CD14-positive monocyte (primary cell): ENCODE data around the gene HAGH. TPM values are rescaled to one million over a fixed set of nuclear protein-coding genes. Genes with fewer than 3 reads are reported as not detected.

Experiments used
- DNase-seq, 3 donors: peaks; one replicate each; pipeline ENCODE4 v3.0.0-alpha.2; 2011 to 2022
- H2AFZ ChIP-seq: 2 replicates; pipeline ENCODE4 v1.6.0; 2012; ENCODE audit warnings: mild to moderate bottlenecking, low read depth, low read length, inconsistent platforms; ENCODE audit not compliant: insufficient read depth, poor library complexity, severe bottlenecking
- H3K27ac ChIP-seq, 2 donors: 1 replicate in 1 of 2; 2 replicates in 1 of 2; pipeline ENCODE4 v1.5.1; 2012 to 2013; ENCODE audit warnings: low read length in 2 of 2, control low read depth in 1 of 2, inconsistent platforms in 1 of 2, low read depth in 1 of 2, mild to moderate bottlenecking in 1 of 2
- H3K27me3 ChIP-seq, 2 donors: one replicate each; pipeline versions ENCODE4 v1.6.0 to v1.6.1; 2011 to 2013; ENCODE audit warnings: low read length in 2 of 2; ENCODE audit not compliant: control insufficient read depth in 2 of 2, insufficient read depth in 2 of 2
- H3K36me3 ChIP-seq, 2 donors: replicated peaks in 1 of 2; 1 replicate in 1 of 2; 2 replicates in 1 of 2; pipeline versions ENCODE4 v1.5.1 to v1.6.1; 2012 to 2013; ENCODE audit warnings: low read length in 2 of 2, control low read depth in 1 of 2, inconsistent platforms in 1 of 2, mild to moderate bottlenecking in 1 of 2; ENCODE audit not compliant: insufficient read depth in 2 of 2, control insufficient read depth in 1 of 2
- H3K4me1 ChIP-seq, 2 donors: 1 replicate in 1 of 2; 2 replicates in 1 of 2; pipeline versions ENCODE4 v1.5.1 to v1.6.1; 2012 to 2013; ENCODE audit warnings: low read length in 2 of 2, control low read depth in 1 of 2, inconsistent platforms in 1 of 2, mild to moderate bottlenecking in 1 of 2, moderate library complexity in 1 of 2; ENCODE audit not compliant: insufficient read depth in 2 of 2, control insufficient read depth in 1 of 2
- H3K4me2 ChIP-seq: replicated peaks from 2 replicates; pipeline ENCODE3; 2012; ENCODE audit warnings: low read length, moderate library complexity, mild to moderate bottlenecking; ENCODE audit not compliant: poor library complexity, severe bottlenecking; ENCODE audit errors: extremely low read depth
- H3K4me3 ChIP-seq, 3 experiments: fragments of 200-600 bp in 1 of 3; sonication (generic) in 1 of 3; replicated peaks in 1 of 3; 1 replicate in 2 of 3; 2 replicates in 1 of 3; pipeline ENCODE4 v1.5.1; 2011 to 2013; ENCODE audit warnings: low read length in 3 of 3, mild to moderate bottlenecking in 3 of 3, control low read depth in 2 of 3, low read depth in 2 of 3, inconsistent platforms in 1 of 3, moderate library complexity in 1 of 3
- H3K79me2 ChIP-seq: 2 replicates; pipeline ENCODE4 v1.6.0; 2012; ENCODE audit warnings: mild to moderate bottlenecking, control low read depth, inconsistent platforms, low read length, moderate library complexity; ENCODE audit not compliant: insufficient read depth
- H3K9ac ChIP-seq: 2 replicates; pipeline ENCODE4 v1.6.0; 2017; ENCODE audit warnings: low read length, mild to moderate bottlenecking; ENCODE audit not compliant: insufficient read depth, poor library complexity, severe bottlenecking
- H3K9me3 ChIP-seq, 2 donors: replicated peaks in 1 of 2; 1 replicate in 1 of 2; 2 replicates in 1 of 2; pipeline versions ENCODE4 v1.5.1 to v1.6.1; 2012 to 2013; ENCODE audit warnings: low read length in 2 of 2, control low read depth in 1 of 2; ENCODE audit not compliant: control insufficient read depth in 1 of 2, insufficient read depth in 1 of 2
- H4K20me1 ChIP-seq: 2 replicates; pipeline ENCODE4 v1.6.0; 2012; ENCODE audit warnings: mild to moderate bottlenecking, low read length, control low read depth, moderate library complexity; ENCODE audit not compliant: insufficient read depth
- H3K27ac Mint-ChIP-seq, 7 donors: one replicate each; pipeline ENCODE4 v1.8.0; 2020; ENCODE audit warnings: mild to moderate bottlenecking in 7 of 7, mixed read lengths in 7 of 7, moderate library complexity in 6 of 7, inconsistent platforms in 2 of 7
- H3K27me3 Mint-ChIP-seq, 3 donors: one replicate each; pipeline ENCODE4 v1.8.0; 2021 to 2022; ENCODE audit warnings: low read depth in 3 of 3, mild to moderate bottlenecking in 3 of 3, mixed read lengths in 3 of 3, moderate library complexity in 3 of 3, inconsistent platforms in 1 of 3
- H3K36me3 Mint-ChIP-seq, 2 donors: one replicate each; pipeline ENCODE4 v1.8.0; 2020; ENCODE audit warnings: mixed read lengths in 2 of 2, inconsistent platforms in 1 of 2, mild to moderate bottlenecking in 1 of 2
- H3K4me1 Mint-ChIP-seq: one replicate; pipeline ENCODE4 v1.8.0; 2020; ENCODE audit warnings: mild to moderate bottlenecking, mixed read lengths
- H3K4me3 Mint-ChIP-seq, 2 donors: one replicate each; pipeline ENCODE4 v1.8.0; 2020; ENCODE audit warnings: mild to moderate bottlenecking in 2 of 2, mixed read lengths in 2 of 2, moderate library complexity in 1 of 2
- H3K9me3 Mint-ChIP-seq, 7 donors: one replicate each; pipeline ENCODE4 v1.8.0; 2020 to 2022; ENCODE audit warnings: mixed read lengths in 7 of 7, mild to moderate bottlenecking in 6 of 7, moderate library complexity in 6 of 7, inconsistent platforms in 2 of 7
- WGBS: methylation state at CpG from one replicate; pipeline ENCODE4 v1.1.5; 2013; ENCODE audit warnings: missing lambda C conversion rate; ENCODE audit not compliant: insufficient coverage; 5-methylcytosine and 5-hydroxymethylcytosine counted together
- intact Hi-C, 2 donors: fragments of 100-400 bp; cut with micrococcal nuclease; formaldehyde crosslinking; loops; one replicate each; pipeline versions ENCODE4 v1.15.0 to v1.15.1; 2023
- polyA plus RNA-seq, 3 donors: library from polyadenylated mRNA; depleted of rRNA in 1 of 3; unstranded in 2 of 3; stranded (reverse) in 1 of 3; fragments of 300-500 nt in 2 of 3; fragments of >200 nt in 1 of 3; fragmentation: Illumina TruSeq in 2 of 3; gene quantifications; 1 replicate in 2 of 3; 2 replicates in 1 of 3; pipeline ENCODE4 v1.2.3, GENCODE V29; 2012 to 2021
- TF ChIP-seq, protein P1 (sequence below): fragments of 200-600 bp; IDR thresholded peaks from one replicate; pipeline ENCODE4 v1.8.0; 2022; ENCODE audit warnings: antibody characterized with exemption, mild to moderate bottlenecking

Gene HAGH
- polyA plus RNA-seq, 3 donors: 42.6 to 82.1 (median 47.7) TPM

DNA sequence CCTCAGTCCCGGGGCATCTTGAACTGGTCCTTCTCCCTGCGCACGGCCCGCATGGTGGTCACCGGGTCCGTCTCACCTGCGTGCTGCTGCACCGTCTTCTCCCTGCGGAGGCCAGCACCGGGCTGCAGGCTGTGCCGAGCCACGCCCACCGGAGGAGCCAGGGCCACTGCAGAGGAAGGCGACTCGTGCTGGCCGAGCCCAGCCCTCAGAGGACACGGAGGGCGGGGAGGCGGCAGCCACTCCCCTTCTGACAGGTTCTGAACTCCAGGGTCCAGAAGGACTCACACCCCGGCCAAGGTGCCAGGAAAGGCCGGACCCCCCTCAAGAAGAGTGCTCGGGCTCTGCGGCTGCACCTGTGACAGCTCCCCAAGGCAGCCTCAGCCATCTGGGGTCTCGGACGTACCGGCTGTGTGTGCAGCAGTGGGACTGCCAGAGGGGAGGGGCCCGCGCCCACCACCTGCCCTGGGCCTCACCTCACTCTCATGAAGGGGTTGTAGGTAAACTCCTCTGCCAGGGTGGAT is 17.3 kb downstream of the HAGH start:
- Mint-ChIP-seq H3K36me3 (peaks cover 44 to 75% of the 10 kb centered on the region in 2 donors), H3K27ac (no peak overlapping the region), H3K9me3 (peaks cover 0 to 2% (median 0%) of the 10 kb centered on the region in 7 donors), H3K27me3 (no peaks in the 10 kb centered on the region), H3K4me1 (no peaks in the 10 kb centered on the region), H3K4me3 (no peak overlapping the region)
- no peaks in the 10 kb centered on the region for H3K9me3 ChIP-seq
- H3K4me1 ChIP-seq: no peaks in the 10 kb centered on the region
- no peak overlapping the region for H3K27ac ChIP-seq
- no peaks in the 10 kb centered on the region for H3K79me2 ChIP-seq
- WGBS: 88% methylated on average over 23 of the region's 28 CpGs
- peaks cover 42 to 53% of the 10 kb centered on the region in 2 donors for H3K36me3 ChIP-seq
- H2AFZ ChIP-seq: no peak overlapping the region
- peaks cover 14% of the 10 kb centered on the region for H4K20me1 ChIP-seq
- TF ChIP-seq, protein P1, sequence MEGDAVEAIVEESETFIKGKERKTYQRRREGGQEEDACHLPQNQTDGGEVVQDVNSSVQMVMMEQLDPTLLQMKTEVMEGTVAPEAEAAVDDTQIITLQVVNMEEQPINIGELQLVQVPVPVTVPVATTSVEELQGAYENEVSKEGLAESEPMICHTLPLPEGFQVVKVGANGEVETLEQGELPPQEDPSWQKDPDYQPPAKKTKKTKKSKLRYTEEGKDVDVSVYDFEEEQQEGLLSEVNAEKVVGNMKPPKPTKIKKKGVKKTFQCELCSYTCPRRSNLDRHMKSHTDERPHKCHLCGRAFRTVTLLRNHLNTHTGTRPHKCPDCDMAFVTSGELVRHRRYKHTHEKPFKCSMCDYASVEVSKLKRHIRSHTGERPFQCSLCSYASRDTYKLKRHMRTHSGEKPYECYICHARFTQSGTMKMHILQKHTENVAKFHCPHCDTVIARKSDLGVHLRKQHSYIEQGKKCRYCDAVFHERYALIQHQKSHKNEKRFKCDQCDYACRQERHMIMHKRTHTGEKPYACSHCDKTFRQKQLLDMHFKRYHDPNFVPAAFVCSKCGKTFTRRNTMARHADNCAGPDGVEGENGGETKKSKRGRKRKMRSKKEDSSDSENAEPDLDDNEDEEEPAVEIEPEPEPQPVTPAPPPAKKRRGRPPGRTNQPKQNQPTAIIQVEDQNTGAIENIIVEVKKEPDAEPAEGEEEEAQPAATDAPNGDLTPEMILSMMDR: no peak
- no peak overlapping the region for H3K9ac ChIP-seq
- H3K27me3 ChIP-seq: no peaks in the 10 kb centered on the region
- no peak overlapping the region for H3K4me2 ChIP-seq
- intact Hi-C loops: no loop called here
- no peak for DNase-seq
- no peak overlapping the region for H3K4me3 ChIP-seq

- TF ChIP-seq, protein P1: no peak
- Histone ChIP-seq H2AFZ (no peak overlapping the region), H3K27ac (no peak overlapping the region), H3K79me2 (no peaks in the 10 kb centered on the region), H3K9ac (no peak overlapping the region), H3K9me3 (no peaks in the 10 kb centered on the region), H3K27me3 (no peaks in the 10 kb centered on the region), H3K4me2 (no peak overlapping the region), H3K36me3 (peaks cover 37 to 46% of the 10 kb centered on the region in 2 donors), H3K4me3 (no peak overlapping the region), H3K4me1 (no peaks in the 10 kb centered on the region), H4K20me1 (peaks cover 11% of the 10 kb centered on the region)
- no peak for DNase-seq
- H3K27ac Mint-ChIP-seq: no peak overlapping the region
- no peaks in the 10 kb centered on the region for H3K27me3 Mint-ChIP-seq
- H3K4me1 Mint-ChIP-seq: no peaks in the 10 kb centered on the region
- no peak overlapping the region for H3K4me3 Mint-ChIP-seq
- peaks cover 0 to 2% (median 0%) of the 10 kb centered on the region in 7 donors for H3K9me3 Mint-ChIP-seq
- intact Hi-C loops: no loop called here
- H3K36me3 Mint-ChIP-seq: peaks cover 39 to 68% of the 10 kb centered on the region in 2 donors
- WGBS: 90% methylated on average over 13 of the region's 18 CpGs
These were observed 17.9 kb downstream of the HAGH start for GRCh38 chr16:1808691-1809090.
